ENCODE results near the gene ZNF184. TPM values are rescaled to one million over a fixed set of nuclear protein-coding genes. Genes with fewer than 3 reads are reported as not detected.
A peak's percentile ranks its signal among the peaks of the same experiment; 100 is the strongest.

The ZNF184 gene
- total RNA-seq, 1 donor from 2014 or later, result 5.7 TPM

DNA sequence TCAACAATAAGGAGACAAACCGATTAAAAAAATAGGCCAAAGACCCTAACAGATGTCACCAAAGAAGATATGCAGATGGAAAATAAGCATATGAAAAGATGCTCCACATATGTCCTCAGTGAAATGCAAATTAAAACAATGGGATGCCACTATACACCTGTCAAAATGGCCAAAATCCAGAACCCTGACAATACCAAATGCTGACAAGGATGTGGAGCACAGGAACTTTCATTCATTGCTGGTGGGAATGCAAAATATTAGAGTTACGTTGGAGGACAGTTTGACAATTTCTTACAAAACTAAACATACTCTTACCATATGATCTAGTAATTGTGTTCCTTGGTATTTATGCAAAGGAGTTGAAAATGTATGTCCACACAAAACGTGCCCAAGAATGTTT is 1.8 kb upstream of the ZNF184 start:
- H3K9me3 Mint-ChIP-seq (ENCODE audit: unreplicated experiment), result peaks cover 2% of the 10 kb centered on the region
- Histone ChIP-seq H3K27ac (ENCODE audit: low read depth, low read length) (no peak overlapping the region), H3K9ac (ENCODE audit: low read length) (no peak overlapping the region), H3K79me2 (ENCODE audit: insufficient read depth, low read length) (peaks cover 28% of the 10 kb centered on the region), H4K20me1 (ENCODE audit: insufficient read depth, low read length) (no peaks in the 10 kb centered on the region), H3K4me3 (ENCODE audit: insufficient read depth, low read depth, low read length) (no peak overlapping the region), H3K4me1 (ENCODE audit: insufficient read depth, low read length) (peaks cover 5% of the 10 kb centered on the region), H3K27me3 (ENCODE audit: insufficient read depth, low read length) (no peaks in the 10 kb centered on the region), H3K36me3 (ENCODE audit: insufficient read depth, low read length) (no peaks in the 10 kb centered on the region), H2AFZ (ENCODE audit: low read depth, low read length) (no peak overlapping the region), H3K4me2 (ENCODE audit: low read length) (no peak overlapping the region), H3K9me3 (ENCODE audit: insufficient read depth, low read depth, low read length) (no peaks in the 10 kb centered on the region)
- FAIRE-seq (no peak), DNase-seq (ENCODE audit: low read depth) (no peak)
- H3K36me3 Mint-ChIP-seq (ENCODE audit: low read depth, unreplicated experiment), result peaks cover 5% of the 10 kb centered on the region
- H3K4me1 Mint-ChIP-seq (ENCODE audit: low read depth, unreplicated experiment), result peaks cover 3% of the 10 kb centered on the region
- H3K27ac Mint-ChIP-seq (ENCODE audit: unreplicated experiment), result no peak overlapping the region
- no peak overlapping the region for H3K4me3 Mint-ChIP-seq (ENCODE audit: unreplicated experiment)
- no peak for TF ChIP-seq EZH2 (IDR thresholded peaks at IDR 0.05; ENCODE audit: insufficient read depth, low read length)
- TF ChIP-seq, protein P1, sequence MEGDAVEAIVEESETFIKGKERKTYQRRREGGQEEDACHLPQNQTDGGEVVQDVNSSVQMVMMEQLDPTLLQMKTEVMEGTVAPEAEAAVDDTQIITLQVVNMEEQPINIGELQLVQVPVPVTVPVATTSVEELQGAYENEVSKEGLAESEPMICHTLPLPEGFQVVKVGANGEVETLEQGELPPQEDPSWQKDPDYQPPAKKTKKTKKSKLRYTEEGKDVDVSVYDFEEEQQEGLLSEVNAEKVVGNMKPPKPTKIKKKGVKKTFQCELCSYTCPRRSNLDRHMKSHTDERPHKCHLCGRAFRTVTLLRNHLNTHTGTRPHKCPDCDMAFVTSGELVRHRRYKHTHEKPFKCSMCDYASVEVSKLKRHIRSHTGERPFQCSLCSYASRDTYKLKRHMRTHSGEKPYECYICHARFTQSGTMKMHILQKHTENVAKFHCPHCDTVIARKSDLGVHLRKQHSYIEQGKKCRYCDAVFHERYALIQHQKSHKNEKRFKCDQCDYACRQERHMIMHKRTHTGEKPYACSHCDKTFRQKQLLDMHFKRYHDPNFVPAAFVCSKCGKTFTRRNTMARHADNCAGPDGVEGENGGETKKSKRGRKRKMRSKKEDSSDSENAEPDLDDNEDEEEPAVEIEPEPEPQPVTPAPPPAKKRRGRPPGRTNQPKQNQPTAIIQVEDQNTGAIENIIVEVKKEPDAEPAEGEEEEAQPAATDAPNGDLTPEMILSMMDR (IDR thresholded peaks at IDR 0.05; ENCODE audit: insufficient read depth, low read depth, low read length), result no peak
- no peaks in the 10 kb centered on the region for H3K27me3 Mint-ChIP-seq (ENCODE audit: low read depth, unreplicated experiment)

- Histone ChIP-seq H3K4me3 (ENCODE audit: insufficient read depth, low read depth, low read length) (no peak overlapping the region), H3K4me1 (ENCODE audit: insufficient read depth, low read length) (peaks cover 5% of the 10 kb centered on the region), H2AFZ (ENCODE audit: low read depth, low read length) (no peak overlapping the region), H4K20me1 (ENCODE audit: insufficient read depth, low read length) (no peaks in the 10 kb centered on the region), H3K79me2 (ENCODE audit: insufficient read depth, low read length) (peaks cover 30% of the 10 kb centered on the region), H3K9me3 (ENCODE audit: insufficient read depth, low read depth, low read length) (no peaks in the 10 kb centered on the region), H3K27me3 (ENCODE audit: insufficient read depth, low read length) (no peaks in the 10 kb centered on the region), H3K4me2 (ENCODE audit: low read length) (no peak overlapping the region), H3K9ac (ENCODE audit: low read length) (no peak overlapping the region), H3K36me3 (ENCODE audit: insufficient read depth, low read length) (no peaks in the 10 kb centered on the region), H3K27ac (ENCODE audit: low read depth, low read length) (no peak overlapping the region)
- Mint-ChIP-seq H3K27me3 (ENCODE audit: low read depth, unreplicated experiment) (no peaks in the 10 kb centered on the region), H3K36me3 (ENCODE audit: low read depth, unreplicated experiment) (peaks cover 8% of the 10 kb centered on the region), H3K27ac (ENCODE audit: unreplicated experiment) (no peak overlapping the region), H3K9me3 (ENCODE audit: unreplicated experiment) (peaks cover 2% of the 10 kb centered on the region), H3K4me3 (ENCODE audit: unreplicated experiment) (peak overlapping the region; percentile 94), H3K4me1 (ENCODE audit: low read depth, unreplicated experiment) (peaks cover 3% of the 10 kb centered on the region)
- TF ChIP-seq EZH2 (IDR thresholded peaks at IDR 0.05; ENCODE audit: insufficient read depth, low read length), result no peak
- TF ChIP-seq, protein P1 (IDR thresholded peaks at IDR 0.05; ENCODE audit: insufficient read depth, low read depth, low read length), result no peak
- DNase-seq (ENCODE audit: low read depth), result no peak
- no peak for FAIRE-seq
Measured at GRCh38 chr6:27474172-27474465, 1.2 kb upstream of the ZNF184 start.

DNA sequence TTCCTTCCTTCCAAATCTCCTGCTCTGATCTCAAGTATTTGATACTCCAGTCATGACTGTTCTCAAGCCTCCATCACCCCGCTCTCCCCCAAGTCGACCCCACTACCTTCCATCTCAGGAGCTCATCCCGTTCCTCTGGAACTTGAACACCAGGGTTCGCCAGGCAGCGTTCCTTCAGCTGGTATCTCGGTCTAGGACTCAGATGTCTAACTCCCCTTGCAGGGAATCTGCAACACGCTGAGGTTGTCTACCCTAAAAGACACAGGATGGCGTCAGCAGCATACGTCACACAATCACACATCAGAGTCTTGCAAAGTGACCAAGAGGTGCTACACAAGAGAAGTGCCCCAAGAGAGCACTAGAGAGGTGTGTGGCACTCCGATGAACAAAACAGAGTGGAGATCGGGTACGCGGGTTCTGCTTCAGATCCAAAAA is 706 bp downstream of the ZNF184 start:
- peak overlapping the region; percentile 90 for H3K27ac ChIP-seq (ENCODE audit: low read depth, low read length)
- H3K4me3 ChIP-seq (ENCODE audit: insufficient read depth, low read depth, low read length), result peak overlapping the region; percentile 97
- H3K36me3 ChIP-seq (ENCODE audit: insufficient read depth, low read length), result peaks cover 3% of the 10 kb centered on the region
- H4K20me1 ChIP-seq (ENCODE audit: insufficient read depth, low read length), result no peaks in the 10 kb centered on the region
- Mint-ChIP-seq H3K4me1 (ENCODE audit: low read depth, unreplicated experiment) (peaks cover 8% of the 10 kb centered on the region), H3K9me3 (ENCODE audit: unreplicated experiment) (peaks cover 8% of the 10 kb centered on the region), H3K27ac (ENCODE audit: unreplicated experiment) (peak overlapping the region; percentile 92), H3K4me3 (ENCODE audit: unreplicated experiment) (peak overlapping the region; percentile 94), H3K36me3 (ENCODE audit: low read depth, unreplicated experiment) (peaks cover 25% of the 10 kb centered on the region), H3K27me3 (ENCODE audit: low read depth, unreplicated experiment) (no peaks in the 10 kb centered on the region)
- peak overlapping the region; percentile 89 for H3K9ac ChIP-seq (ENCODE audit: low read length)
- peaks cover 5% of the 10 kb centered on the region for H3K4me1 ChIP-seq (ENCODE audit: insufficient read depth, low read length)
- peak; percentile 82 for DNase-seq (ENCODE audit: low read depth)
- TF ChIP-seq, protein P1 (IDR thresholded peaks at IDR 0.05; ENCODE audit: insufficient read depth, low read depth, low read length), result no peak
- no peak for TF ChIP-seq EZH2 (IDR thresholded peaks at IDR 0.05; ENCODE audit: insufficient read depth, low read length)
- H3K4me2 ChIP-seq (ENCODE audit: low read length), result peak overlapping the region; percentile 99
- peak overlapping the region; percentile 91 for H2AFZ ChIP-seq (ENCODE audit: low read depth, low read length)
- no peaks in the 10 kb centered on the region for H3K9me3 ChIP-seq (ENCODE audit: insufficient read depth, low read depth, low read length)
- FAIRE-seq, result no peak
- no peaks in the 10 kb centered on the region for H3K27me3 ChIP-seq (ENCODE audit: insufficient read depth, low read length)
- peaks cover 30% of the 10 kb centered on the region for H3K79me2 ChIP-seq (ENCODE audit: insufficient read depth, low read length)

Data from astrocyte (in vitro differentiated cells and primary cell).